H9 (cell line): Measurements from ENCODE around the gene CD151. TPM values are rescaled to one million over a fixed set of nuclear protein-coding genes. Genes with fewer than 3 reads are reported as not detected.

Source experiments
- DNase-seq: peaks from one replicate; pipeline ENCODE4 v3.0.0-alpha.2; 2017
- H2AFZ ChIP-seq: one replicate; pipeline ENCODE4 v1.6.1; 2013; ENCODE audit warnings: mild to moderate bottlenecking, low read length, control low read depth, moderate library complexity
- H2AK5ac ChIP-seq: 2 replicates; pipeline ENCODE4 v1.6.1; 2013; ENCODE audit warnings: low read length, control low read depth, mixed read lengths; ENCODE audit not compliant: insufficient read length
- H2BK120ac ChIP-seq: one replicate; pipeline ENCODE4 v1.6.1; 2013; ENCODE audit warnings: low read depth, mild to moderate bottlenecking, low read length, control low read depth, inconsistent platforms; ENCODE audit not compliant: poor library complexity, severe bottlenecking
- H2BK12ac ChIP-seq: 2 replicates; pipeline ENCODE4 v1.6.1; 2013; ENCODE audit warnings: low read length, control low read depth, mixed read lengths, low read depth; ENCODE audit not compliant: insufficient read length
- H2BK15ac ChIP-seq: 2 replicates; pipeline ENCODE4 v1.6.1; 2013; ENCODE audit warnings: low read depth, low read length, control low read depth
- H2BK20ac ChIP-seq: one replicate; pipeline ENCODE4 v1.6.1; 2013; ENCODE audit warnings: low read depth, mild to moderate bottlenecking, low read length, control low read depth, inconsistent platforms; ENCODE audit not compliant: poor library complexity, severe bottlenecking
- H2BK5ac ChIP-seq: 2 replicates; pipeline ENCODE4 v1.6.1; 2013; ENCODE audit warnings: low read length, control low read depth, mixed read lengths; ENCODE audit not compliant: insufficient read length
- H3K14ac ChIP-seq: 2 replicates; pipeline ENCODE4 v1.6.1; 2013; ENCODE audit warnings: low read length, control low read depth; ENCODE audit not compliant: insufficient read depth
- H3K18ac ChIP-seq: 2 replicates; pipeline ENCODE4 v1.6.1; 2013; ENCODE audit warnings: low read depth, mild to moderate bottlenecking, mixed read lengths, low read length, control low read depth; ENCODE audit not compliant: insufficient read length
- H3K23ac ChIP-seq: 2 replicates; pipeline ENCODE4 v1.6.1; 2013; ENCODE audit warnings: low read length, control low read depth, mixed read lengths, low read depth; ENCODE audit not compliant: insufficient read length
- H3K23me2 ChIP-seq: 2 replicates; pipeline ENCODE4 v1.6.1; 2013; ENCODE audit warnings: low read depth, mild to moderate bottlenecking, mixed read lengths, low read length, control low read depth; ENCODE audit not compliant: insufficient read length, poor library complexity, severe bottlenecking
- H3K27ac ChIP-seq: 2 replicates; pipeline ENCODE4 v1.5.1; 2013; ENCODE audit warnings: low read length, control low read depth, mixed read lengths, low read depth; ENCODE audit not compliant: insufficient read length
- H3K27me3 ChIP-seq: 2 replicates; pipeline ENCODE4 v1.6.1; 2013; ENCODE audit warnings: low read length, control low read depth, inconsistent platforms; ENCODE audit not compliant: insufficient read depth
- H3K4ac ChIP-seq: 2 replicates; pipeline ENCODE4 v1.6.1; 2013; ENCODE audit warnings: low read depth, mild to moderate bottlenecking, control low read depth, inconsistent platforms, low read length, moderate library complexity
- H3K4me1 ChIP-seq: 2 replicates; pipeline ENCODE4 v1.6.1; 2013; ENCODE audit warnings: low read length, control low read depth, inconsistent platforms; ENCODE audit not compliant: insufficient read depth
- H3K4me2 ChIP-seq: 2 replicates; pipeline ENCODE4 v1.6.1; 2013; ENCODE audit warnings: low read length, control low read depth, mixed read lengths; ENCODE audit not compliant: insufficient read length, insufficient read depth
- H3K56ac ChIP-seq: 2 replicates; pipeline ENCODE4 v1.6.1; 2013; ENCODE audit warnings: low read depth, mild to moderate bottlenecking, mixed read lengths, low read length, control low read depth; ENCODE audit not compliant: insufficient read length
- H3K79me1 ChIP-seq: 2 replicates; pipeline ENCODE4 v1.6.1; 2013; ENCODE audit warnings: low read depth, mild to moderate bottlenecking, moderate library complexity, low read length, control low read depth, inconsistent platforms; ENCODE audit not compliant: insufficient read depth, poor library complexity, severe bottlenecking
- H3K79me2 ChIP-seq: 2 replicates; pipeline ENCODE4 v1.6.1; 2013; ENCODE audit warnings: low read length, control low read depth, inconsistent platforms; ENCODE audit not compliant: insufficient read depth
- H3K9ac ChIP-seq: 2 replicates; pipeline ENCODE4 v1.6.1; 2013; ENCODE audit warnings: low read length, control low read depth, mixed read lengths; ENCODE audit not compliant: insufficient read length; ENCODE audit errors: extremely low read depth
- H3K9me3 ChIP-seq: one replicate; pipeline ENCODE4 v1.6.1; 2013; ENCODE audit warnings: low read depth, low read length, inconsistent platforms; ENCODE audit not compliant: control insufficient read depth
- H3T11ph ChIP-seq: one replicate; pipeline ENCODE4 v1.6.1; 2013; ENCODE audit warnings: mild to moderate bottlenecking, low read length, control low read depth, inconsistent platforms
- H4K20me1 ChIP-seq: one replicate; pipeline ENCODE4 v1.6.1; 2013; ENCODE audit not compliant: control insufficient read depth, insufficient read length, insufficient read depth
- H4K5ac ChIP-seq: 2 replicates; pipeline ENCODE4 v1.6.1; 2013; ENCODE audit warnings: low read depth, mild to moderate bottlenecking, mixed read lengths, low read length, control low read depth; ENCODE audit not compliant: insufficient read length
- H4K8ac ChIP-seq: replicated peaks from 2 replicates; pipeline ENCODE4 v1.6.1; 2013; ENCODE audit warnings: low read length, control low read depth, mixed read lengths, low read depth; ENCODE audit not compliant: insufficient read length
- H4K91ac ChIP-seq: 2 replicates; pipeline ENCODE4 v1.6.1; 2013; ENCODE audit warnings: low read depth, mild to moderate bottlenecking, moderate library complexity, mixed read lengths, low read length, control low read depth; ENCODE audit not compliant: insufficient read length
- H3K27ac Mint-ChIP-seq, 3 experiments: 2 replicates in 2 of 3; 3 replicates in 1 of 3; pipeline ENCODE4 v1.8.0; 2020 to 2021; ENCODE audit warnings: mixed read lengths in 3 of 3, mild to moderate bottlenecking in 1 of 3, moderate library complexity in 1 of 3
- H3K27me3 Mint-ChIP-seq: 2 replicates; pipeline ENCODE4 v1.8.0; 2021; ENCODE audit warnings: low read depth, mild to moderate bottlenecking, moderate library complexity, mixed read lengths
- H3K36me3 Mint-ChIP-seq, 3 experiments: 2 replicates in 2 of 3; 3 replicates in 1 of 3; pipeline ENCODE4 v1.8.0; 2020 to 2021; ENCODE audit warnings: low read depth in 3 of 3, mixed read lengths in 3 of 3; ENCODE audit not compliant: insufficient read depth in 1 of 3
- H3K4me1 Mint-ChIP-seq, 2 experiments: 2 replicates each; pipeline ENCODE4 v1.8.0; 2020; ENCODE audit warnings: mixed read lengths in 2 of 2
- H3K4me3 Mint-ChIP-seq, 2 experiments: 2 replicates in 1 of 2; 3 replicates in 1 of 2; pipeline ENCODE4 v1.8.0; 2020 to 2021; ENCODE audit warnings: mild to moderate bottlenecking in 2 of 2, mixed read lengths in 2 of 2, moderate library complexity in 1 of 2
- H3K9me3 Mint-ChIP-seq, 2 experiments: 2 replicates in 1 of 2; 3 replicates in 1 of 2; pipeline ENCODE4 v1.8.0; 2020; ENCODE audit warnings: mild to moderate bottlenecking in 2 of 2, mixed read lengths in 2 of 2, moderate library complexity in 1 of 2
- CTCF ChIP-seq: fragments of 200-600 bp; sonication (generic); conservative IDR thresholded peaks from 3 replicates; pipeline ENCODE4 v1.8.0; 2021; ENCODE audit warnings: antibody characterized with exemption, mild to moderate bottlenecking
- WGBS: extraction: QIAGEN DNeasy Blood & Tissue Kit; methylation state at CpG from one replicate; pipeline ENCODE4 v1.1.7; 2013; ENCODE audit warnings: missing lambda C conversion rate, low lambda C conversion rate, mixed read lengths; ENCODE audit not compliant: insufficient read length; ENCODE audit errors: extremely low coverage; 5-methylcytosine and 5-hydroxymethylcytosine counted together
- total RNA-seq: library from RNA; stranded (reverse); gene quantifications from 2 replicates; pipeline ENCODE4 v1.2.1, GENCODE V29; 2021

Gene CD151
- total RNA-seq, 1 experiment from 2014 or later = 138 TPM

- TF ChIP-seq CTCF = no peak
- Histone ChIP-seq H3K4me2 (peak overlapping the region; percentile 56), H2BK20ac (no peak overlapping the region), H2AK5ac (no peak overlapping the region), H4K91ac (no peak overlapping the region), H3K4me1 (no peaks in the 10 kb centered on the region; the same call in 1 of the 2 replicates), H3K4ac (no peak overlapping the region), H3K79me1 (no peaks in the 10 kb centered on the region), H3K9me3 (no peaks in the 10 kb centered on the region), H3K9ac (no peak overlapping the region), H3K56ac (no peak overlapping the region), H2BK12ac (no peak overlapping the region), H2AFZ (no peak overlapping the region), H3K18ac (no peak overlapping the region), H4K20me1 (no peaks in the 10 kb centered on the region), H4K8ac (no peak overlapping the region), H4K5ac (no peak overlapping the region), H3K14ac (no peak overlapping the region), H3K27ac (no peak overlapping the region), H3K27me3 (peaks cover 9% of the 10 kb centered on the region; the same call in 1 of the 2 replicates), H3K79me2 (no peaks in the 10 kb centered on the region), H2BK15ac (no peak overlapping the region), H2BK120ac (no peak overlapping the region), H3T11ph (no peak overlapping the region), H3K23ac (no peak overlapping the region), H3K23me2 (peaks cover 29% of the 10 kb centered on the region), H2BK5ac (no peak overlapping the region)
- Mint-ChIP-seq H3K4me3 (peak overlapping the region; percentile 64 to 84), H3K9me3 (no peaks in the 10 kb centered on the region), H3K36me3 (peaks cover 0 to 12% (median 10%) of the 10 kb centered on the region in 3 experiments; a peak in 6 of 7 replicates), H3K4me1 (peaks cover 32 to 46% of the 10 kb centered on the region in 2 experiments), H3K27ac (peak overlapping the region in 1 of 3 experiments; percentile 18; a peak in 1 of 7 replicates), H3K27me3 (peaks cover 36% of the 10 kb centered on the region)
- DNase-seq = no peak
- no CpG with 5 or more reads among the region's 21 CpGs for WGBS
These were observed 4.1 kb upstream of the CD151 start for GRCh38 chr11:828506-829175.
